ENCODE measurements around the gene DUSP1. TPM values are rescaled to one million over a fixed set of nuclear protein-coding genes. Genes with fewer than 3 reads are reported as not detected.
A peak's percentile ranks its signal among the peaks of the same experiment; 100 is the strongest.

Gene DUSP1
- total RNA-seq, 1 experiment from 2014 or later = 10.3 TPM

- Histone ChIP-seq H3K4me1 (replicated peaks; ENCODE audit: insufficient read depth) (peaks cover 71% of the 10 kb centered on the region), H3K27ac (peak overlapping the region; percentile 50; the same call in 1 of the 2 replicates), H3F3A (ENCODE audit: insufficient read depth, low read depth) (peaks cover 53% of the 10 kb centered on the region), H3K9me3 (ENCODE audit: insufficient read depth, low read depth) (no peaks in the 10 kb centered on the region), H3K79me2 (ENCODE audit: low read depth) (no peaks in the 10 kb centered on the region), H4K20me1 (ENCODE audit: insufficient read depth) (no peaks in the 10 kb centered on the region), H3K27me3 (ENCODE audit: insufficient read depth, low read depth) (no peaks in the 10 kb centered on the region), H3K4me3 (no peak overlapping the region), H3K9me2 (ENCODE audit: insufficient read depth) (no peaks in the 10 kb centered on the region), H3K4me2 (no peak overlapping the region; the same call in 1 of the 2 replicates), H3K36me3 (ENCODE audit: low read depth) (no peaks in the 10 kb centered on the region), H2AFZ (no peak overlapping the region)
- ChIA-PET CTCF (interaction anchor here (0.7 kb wide), 1 partner anchor 62 kb away, joined by 3 read pairs; no protein-coding TSS in a partner anchor), POLR2A (ENCODE audit: unreplicated experiment) (interaction anchor here (0.5 kb wide), 1 partner anchor 129 kb away, joined by 3 read pairs; no protein-coding TSS in a partner anchor)
- no TSS peak for BruUV-seq (replicated peaks)
- TF ChIP-seq EZH2 (IDR thresholded peaks at IDR 0.05; ENCODE audit: low read depth) = no peak
- no peak for TF ChIP-seq CTCF (conservative IDR thresholded peaks at IDR 0.05)
- intact Hi-C loops (cut with micrococcal nuclease; ENCODE audit: unreplicated experiment) = no loop called here
- no peak for DNase-seq
Measured at GRCh38 chr5:172776235-172776594, 5.2 kb upstream of the DUSP1 start.

GRCh38 chr5:172775326-172776234, 4.6 kb upstream of the DUSP1 start:
- Histone ChIP-seq H3K27ac (peak overlapping the region; percentile 50), H3K9me3 (ENCODE audit: insufficient read depth, low read depth) (no peaks in the 10 kb centered on the region), H3F3A (ENCODE audit: insufficient read depth, low read depth) (peaks cover 53% of the 10 kb centered on the region), H3K4me1 (replicated peaks; ENCODE audit: insufficient read depth) (peaks cover 71% of the 10 kb centered on the region), H3K4me2 (peak overlapping the region; percentile 17), H3K9me2 (ENCODE audit: insufficient read depth) (no peaks in the 10 kb centered on the region), H3K27me3 (ENCODE audit: insufficient read depth, low read depth) (no peaks in the 10 kb centered on the region), H4K20me1 (ENCODE audit: insufficient read depth) (no peaks in the 10 kb centered on the region), H2AFZ (no peak overlapping the region), H3K4me3 (no peak overlapping the region), H3K36me3 (ENCODE audit: low read depth) (no peaks in the 10 kb centered on the region), H3K79me2 (ENCODE audit: low read depth) (no peaks in the 10 kb centered on the region; the same call in 1 of the 2 replicates)
- ChIA-PET POLR2A (ENCODE audit: unreplicated experiment) (interaction anchor here (0.5 kb wide), 1 partner anchor 130 kb away, joined by 3 read pairs; no protein-coding TSS in a partner anchor), CTCF (interaction anchor here (0.7 kb wide), 1 partner anchor 62 kb away, joined by 3 read pairs; no protein-coding TSS in a partner anchor)
- intact Hi-C loops (cut with micrococcal nuclease; ENCODE audit: unreplicated experiment) = no loop called here
- TF ChIP-seq CTCF (conservative IDR thresholded peaks at IDR 0.05) (no peak), EZH2 (IDR thresholded peaks at IDR 0.05; ENCODE audit: low read depth) (no peak)
- BruUV-seq (replicated peaks) = no TSS peak
- peak in 1 of 2 experiments; percentile 85 for DNase-seq

- H3K4me2 ChIP-seq = peak overlapping the region; percentile 8; the same call in 1 of the 2 replicates
- H2AFZ ChIP-seq = no peak overlapping the region
- ChIA-PET POLR2A (ENCODE audit: unreplicated experiment) (interaction anchor here (0.5 kb wide), 1 partner anchor 110 kb away, joined by 3 read pairs; no protein-coding TSS in a partner anchor), CTCF (no interaction called here)
- no peak overlapping the region for H3K4me3 ChIP-seq
- no peak for DNase-seq
- H3K36me3 ChIP-seq (ENCODE audit: low read depth) = 0 out of 2 replicates have a peak, but pooled peaks cover 4% of the 10 kb centered on the region
- peaks cover 53% of the 10 kb centered on the region for H3F3A ChIP-seq (ENCODE audit: insufficient read depth, low read depth)
- H3K27ac ChIP-seq = peak overlapping the region; percentile 50; the same call in 1 of the 2 replicates
- no peaks in the 10 kb centered on the region for H3K9me2 ChIP-seq (ENCODE audit: insufficient read depth)
- peaks cover 7% of the 10 kb centered on the region for H4K20me1 ChIP-seq (ENCODE audit: insufficient read depth)
- H3K4me1 ChIP-seq (replicated peaks; ENCODE audit: insufficient read depth) = peaks cover 72% of the 10 kb centered on the region
- TF ChIP-seq CTCF (conservative IDR thresholded peaks at IDR 0.05) (no peak), EZH2 (IDR thresholded peaks at IDR 0.05; ENCODE audit: low read depth) (no peak)
- H3K9me3 ChIP-seq (ENCODE audit: insufficient read depth, low read depth) = no peaks in the 10 kb centered on the region
- BruUV-seq (replicated peaks) = no TSS peak
- H3K79me2 ChIP-seq (ENCODE audit: low read depth) = peaks cover 7% of the 10 kb centered on the region
- intact Hi-C loops (cut with micrococcal nuclease; ENCODE audit: unreplicated experiment) = no loop called here
- no peaks in the 10 kb centered on the region for H3K27me3 ChIP-seq (ENCODE audit: insufficient read depth, low read depth)
Measured at GRCh38 chr5:172774561-172775315, 3.7 kb upstream of the DUSP1 start.
